M059J (cell line): ENCODE measurements around the gene LRRC4C. TPM values are rescaled to one million over a fixed set of nuclear protein-coding genes. Genes with fewer than 3 reads are reported as not detected.
A peak's percentile ranks its signal among the peaks of the same experiment; 100 is the strongest.

ENCODE experiments used
- DNase-seq: peaks from one replicate; pipeline ENCODE4 v3.0.0-alpha.2; 2012; ENCODE audit warnings: low read depth
- total RNA-seq: library from RNA; depleted of rRNA; stranded (reverse); fragments of >200 nt; shearing (Covaris generic); gene quantifications from 2 replicates; pipeline ENCODE4 v1.2.3, GENCODE V29; 2014

The LRRC4C gene
- total RNA-seq, 1 experiment from 2014 or later, result 0.17 TPM

GRCh38 chr11:40292721-40293508 is 1166.5 kb downstream of the LRRC4C start:
- no peak for DNase-seq

GRCh38 chr11:40291741-40292140 is 1167.7 kb downstream of the LRRC4C start:
- no peak for DNase-seq

- no peak for DNase-seq
Observed at GRCh38 chr11:40291329-40291728, 1168.1 kb downstream of the LRRC4C start.

- DNase-seq, result peak; percentile 15
Observed at GRCh38 chr11:40290171-40290631, 1169.3 kb downstream of the LRRC4C start.

GRCh38 chr11:40289370-40289769 is 1170.1 kb downstream of the LRRC4C start:
- no peak for DNase-seq

GRCh38 chr11:40287916-40288803 is 1171.3 kb downstream of the LRRC4C start:
- no peak for DNase-seq

GRCh38 chr11:40286137-40286536 is 1173.3 kb downstream of the LRRC4C start:
- no peak for DNase-seq

GRCh38 chr11:40285558-40285957 is 1173.9 kb downstream of the LRRC4C start:
- DNase-seq, result no peak

- peak; percentile 49 for DNase-seq
Observed at GRCh38 chr11:40281052-40281580, 1178.3 kb downstream of the LRRC4C start.

- DNase-seq, result peak; percentile 29
Observed at GRCh38 chr11:40280159-40281051, 1179.0 kb downstream of the LRRC4C start.

- DNase-seq, result no peak
Observed at GRCh38 chr11:40276960-40277359, 1182.5 kb downstream of the LRRC4C start.

- DNase-seq, result peak; percentile 84
Observed at GRCh38 chr11:40274017-40274416, 1185.4 kb downstream of the LRRC4C start.

GRCh38 chr11:40273192-40273732 is 1186.2 kb downstream of the LRRC4C start:
- no peak for DNase-seq

- no peak for DNase-seq
Observed at GRCh38 chr11:40271361-40271760, 1188.1 kb downstream of the LRRC4C start.

- no peak for DNase-seq
Observed at GRCh38 chr11:40269865-40270264, 1189.6 kb downstream of the LRRC4C start.

- no peak for DNase-seq
Observed at GRCh38 chr11:40268551-40268950, 1190.9 kb downstream of the LRRC4C start.

GRCh38 chr11:40255457-40255856 is 1204.0 kb downstream of the LRRC4C start:
- no peak for DNase-seq

GRCh38 chr11:40253166-40253565 is 1206.3 kb downstream of the LRRC4C start:
- no peak for DNase-seq

GRCh38 chr11:40252236-40252635 is 1207.2 kb downstream of the LRRC4C start:
- DNase-seq, result no peak

- DNase-seq, result no peak
Observed at GRCh38 chr11:40246983-40247382, 1212.5 kb downstream of the LRRC4C start.

GRCh38 chr11:40241524-40242051 is 1217.9 kb downstream of the LRRC4C start:
- no peak for DNase-seq
